KMS-11 (cell line): ENCODE measurements around the gene RPGRIP1L.

ENCODE experiments used
- H2AFZ ChIP-seq: fragments of 200-600 bp; sonication (generic); 2 replicates; pipeline ENCODE4 v1.6.1; 2016; ENCODE audit warnings: antibody characterized with exemption, mixed run types, low read depth
- H3K27ac ChIP-seq: fragments of 200-600 bp; sonication (generic); 2 replicates; pipeline ENCODE4 v1.6.1; 2016; ENCODE audit warnings: mild to moderate bottlenecking, mixed run types
- H3K27me3 ChIP-seq: fragments of 200-600 bp; sonication (generic); 2 replicates; pipeline ENCODE4 v1.6.1; 2017; ENCODE audit warnings: mild to moderate bottlenecking, low read depth, mixed run types, moderate library complexity; ENCODE audit not compliant: insufficient read depth
- H3K36me3 ChIP-seq: fragments of 200-600 bp; sonication (generic); 2 replicates; pipeline ENCODE4 v1.6.1; 2017; ENCODE audit warnings: mild to moderate bottlenecking, mixed run types; ENCODE audit not compliant: insufficient read depth
- H3K4me1 ChIP-seq: fragments of 200-600 bp; sonication (generic); 2 replicates; pipeline ENCODE4 v1.6.1; 2016; ENCODE audit warnings: mild to moderate bottlenecking, low read depth, mixed run types; ENCODE audit not compliant: poor library complexity, severe bottlenecking
- H3K4me2 ChIP-seq: fragments of 200-600 bp; sonication (generic); 2 replicates; pipeline ENCODE4 v1.7.0; 2016; ENCODE audit warnings: mild to moderate bottlenecking, mixed run types
- H3K4me3 ChIP-seq: fragments of 200-600 bp; sonication (generic); IDR thresholded peaks from 2 replicates; pipeline ENCODE4 v1.6.1; 2017; ENCODE audit warnings: low read depth, low read length, mixed read lengths; ENCODE audit not compliant: insufficient read depth
- H3K79me2 ChIP-seq: fragments of 200-600 bp; sonication (generic); 2 replicates; pipeline ENCODE4 v1.6.1; 2016; ENCODE audit warnings: low read depth, mixed run types; ENCODE audit not compliant: insufficient read depth
- H3K9ac ChIP-seq: fragments of 200-600 bp; sonication (generic); 2 replicates; pipeline ENCODE4 v1.6.1; 2016; ENCODE audit warnings: mild to moderate bottlenecking, mixed run types
- H4K20me1 ChIP-seq: fragments of 200-600 bp; sonication (generic); 2 replicates; pipeline ENCODE4 v1.6.1; 2016; ENCODE audit warnings: mild to moderate bottlenecking, mixed run types; ENCODE audit not compliant: insufficient read depth
- TF ChIP-seq, protein P1 (sequence below): fragments of 200-600 bp; sonication (generic); conservative IDR thresholded peaks from 2 replicates; pipeline ENCODE4 v1.6.1; 2017; ENCODE audit warnings: low read depth, mild to moderate bottlenecking, antibody characterized with exemption, low read length, moderate library complexity, mixed read lengths

The RPGRIP1L gene

DNA sequence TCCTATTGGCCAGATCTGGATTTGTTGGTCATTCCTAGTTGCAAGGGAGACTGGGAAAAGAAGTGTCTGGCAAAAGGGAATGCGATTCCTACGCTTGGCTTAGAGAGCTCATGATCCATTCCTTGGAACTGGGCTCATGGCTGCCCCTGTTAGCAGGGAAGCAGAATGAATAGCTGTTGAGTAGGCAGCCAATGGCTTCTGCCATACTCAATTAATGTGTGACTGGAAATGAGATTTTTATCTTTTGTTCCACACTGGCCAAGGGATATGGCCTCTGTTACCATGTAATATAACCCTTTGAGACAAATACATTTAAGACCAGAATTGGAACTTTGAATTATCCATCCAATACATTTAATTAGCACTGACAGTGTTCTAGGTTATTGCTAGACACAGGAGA, 31.2 kb upstream of the RPGRIP1L start:
- Histone ChIP-seq H3K4me3 (no peak overlapping the region), H3K27me3 (no peaks in the 10 kb centered on the region), H4K20me1 (no peaks in the 10 kb centered on the region), H3K36me3 (no peaks in the 10 kb centered on the region), H2AFZ (no peak overlapping the region), H3K4me1 (no peaks in the 10 kb centered on the region), H3K4me2 (no peak overlapping the region), H3K79me2 (no peaks in the 10 kb centered on the region), H3K9ac (no peak overlapping the region), H3K27ac (no peak overlapping the region)
- TF ChIP-seq, protein P1, sequence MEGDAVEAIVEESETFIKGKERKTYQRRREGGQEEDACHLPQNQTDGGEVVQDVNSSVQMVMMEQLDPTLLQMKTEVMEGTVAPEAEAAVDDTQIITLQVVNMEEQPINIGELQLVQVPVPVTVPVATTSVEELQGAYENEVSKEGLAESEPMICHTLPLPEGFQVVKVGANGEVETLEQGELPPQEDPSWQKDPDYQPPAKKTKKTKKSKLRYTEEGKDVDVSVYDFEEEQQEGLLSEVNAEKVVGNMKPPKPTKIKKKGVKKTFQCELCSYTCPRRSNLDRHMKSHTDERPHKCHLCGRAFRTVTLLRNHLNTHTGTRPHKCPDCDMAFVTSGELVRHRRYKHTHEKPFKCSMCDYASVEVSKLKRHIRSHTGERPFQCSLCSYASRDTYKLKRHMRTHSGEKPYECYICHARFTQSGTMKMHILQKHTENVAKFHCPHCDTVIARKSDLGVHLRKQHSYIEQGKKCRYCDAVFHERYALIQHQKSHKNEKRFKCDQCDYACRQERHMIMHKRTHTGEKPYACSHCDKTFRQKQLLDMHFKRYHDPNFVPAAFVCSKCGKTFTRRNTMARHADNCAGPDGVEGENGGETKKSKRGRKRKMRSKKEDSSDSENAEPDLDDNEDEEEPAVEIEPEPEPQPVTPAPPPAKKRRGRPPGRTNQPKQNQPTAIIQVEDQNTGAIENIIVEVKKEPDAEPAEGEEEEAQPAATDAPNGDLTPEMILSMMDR = no peak

GRCh38 chr16:53732296-53732929, 28.8 kb upstream of the RPGRIP1L start:
- Histone ChIP-seq H3K4me3 (no peak overlapping the region), H3K27me3 (no peaks in the 10 kb centered on the region), H3K27ac (no peak overlapping the region), H3K36me3 (no peaks in the 10 kb centered on the region), H3K79me2 (no peaks in the 10 kb centered on the region), H3K4me2 (no peak overlapping the region), H4K20me1 (no peaks in the 10 kb centered on the region), H3K9ac (no peak overlapping the region), H2AFZ (no peak overlapping the region), H3K4me1 (no peaks in the 10 kb centered on the region)
- TF ChIP-seq, protein P1 = no peak

GRCh38 chr16:53730693-53731092, 27.0 kb upstream of the RPGRIP1L start:
- Histone ChIP-seq H4K20me1 (no peaks in the 10 kb centered on the region), H3K4me2 (no peak overlapping the region), H3K36me3 (no peaks in the 10 kb centered on the region), H3K79me2 (no peaks in the 10 kb centered on the region), H3K9ac (no peak overlapping the region), H3K4me3 (no peak overlapping the region), H3K27me3 (no peaks in the 10 kb centered on the region), H2AFZ (no peak overlapping the region), H3K27ac (no peak overlapping the region), H3K4me1 (no peaks in the 10 kb centered on the region)
- TF ChIP-seq, protein P1 = no peak

DNA sequence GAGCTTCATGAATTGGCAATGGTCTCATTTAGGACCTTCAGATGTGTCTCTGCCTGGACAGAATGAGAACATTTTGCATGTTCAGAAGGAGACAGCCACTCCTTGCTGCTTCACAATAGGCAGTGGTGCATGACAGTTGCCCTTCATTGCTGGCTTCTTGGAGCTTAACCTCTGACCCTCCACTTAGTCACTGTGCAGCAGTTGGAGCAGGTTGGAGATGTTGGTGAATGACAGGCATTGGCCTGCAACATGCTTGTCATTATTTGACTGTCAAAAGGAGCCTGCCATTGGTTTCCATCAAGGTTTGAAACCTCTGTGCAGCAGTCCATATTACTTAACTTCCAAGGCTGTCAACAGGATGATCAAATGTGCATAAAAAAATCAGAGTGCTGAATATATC, 23.0 kb upstream of the RPGRIP1L start:
- H3K4me2 ChIP-seq = no peak overlapping the region
- H3K4me1 ChIP-seq = no peaks in the 10 kb centered on the region
- no peak overlapping the region for H2AFZ ChIP-seq
- H3K4me3 ChIP-seq = no peak overlapping the region
- no peak overlapping the region for H3K9ac ChIP-seq
- TF ChIP-seq, protein P1 = no peak
- no peaks in the 10 kb centered on the region for H3K27me3 ChIP-seq
- H3K27ac ChIP-seq = no peak overlapping the region
- H3K79me2 ChIP-seq = no peaks in the 10 kb centered on the region
- no peaks in the 10 kb centered on the region for H4K20me1 ChIP-seq
- H3K36me3 ChIP-seq = no peaks in the 10 kb centered on the region
